Right kidney (tissue), 1 donor: Measurements from ENCODE around the gene SERPINH1.
A peak's percentile ranks its signal among the peaks of the same experiment; 100 is the strongest.
"Not testable (repeated sequence)": the region's sequence is repeated elsewhere in the genome, so short reads cannot be mapped to it uniquely, and the experiment has no call there.

Source experiments
- DNase-seq: peaks from one replicate; pipeline ENCODE4 v3.0.0-alpha.2; 2016

SERPINH1 gene

GRCh38 chr11:75574698-75575602 lies 12.9 kb downstream of the SERPINH1 start:
- DNase-seq: no peak

- no peak for DNase-seq
Measured at GRCh38 chr11:75576017-75576416, 14.0 kb downstream of the SERPINH1 start.

DNA sequence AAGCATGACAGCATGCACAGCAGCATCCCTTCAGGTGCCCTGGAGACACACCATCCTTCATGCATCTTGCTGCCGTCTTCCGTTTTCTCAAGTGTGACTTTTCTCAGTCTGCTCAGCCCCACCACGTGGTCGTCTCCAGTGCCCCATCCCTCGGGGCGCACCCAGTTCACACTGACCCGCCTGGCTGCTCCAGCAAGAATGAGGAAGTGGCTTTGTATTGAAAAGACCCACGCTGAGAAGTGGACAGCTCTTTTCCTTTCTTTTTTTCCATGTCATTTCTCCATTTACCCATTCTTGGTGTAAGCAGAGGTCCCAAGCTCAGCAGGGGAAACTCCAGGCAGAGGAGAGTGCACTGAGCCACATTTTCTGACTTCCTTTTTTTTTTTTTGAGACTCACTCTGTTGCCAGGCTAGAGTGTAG lies 14.5 kb downstream of the SERPINH1 start:
- no peak for DNase-seq

GRCh38 chr11:75577207-75577606 lies 15.2 kb downstream of the SERPINH1 start:
- no peak for DNase-seq

DNA sequence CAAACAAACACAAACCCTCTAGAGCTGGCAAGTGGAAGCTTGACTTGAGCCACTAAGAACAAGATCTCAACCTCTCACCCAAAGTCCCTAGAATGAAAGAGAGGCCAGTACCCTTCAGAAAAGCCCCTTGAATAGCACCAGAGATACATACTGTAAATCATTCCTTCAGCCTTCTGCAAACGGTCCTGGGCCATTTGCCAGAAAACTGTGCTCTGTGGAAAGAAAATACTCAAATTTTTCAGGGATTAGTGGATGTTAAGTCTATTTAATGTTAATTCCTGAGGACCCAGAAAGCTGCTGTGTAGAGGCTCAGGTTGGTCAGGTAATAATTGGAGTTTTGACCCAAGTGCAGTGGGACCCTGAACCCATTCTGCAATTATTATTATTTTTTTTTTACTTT lies 16.9 kb downstream of the SERPINH1 start:
- no peak for DNase-seq

DNA sequence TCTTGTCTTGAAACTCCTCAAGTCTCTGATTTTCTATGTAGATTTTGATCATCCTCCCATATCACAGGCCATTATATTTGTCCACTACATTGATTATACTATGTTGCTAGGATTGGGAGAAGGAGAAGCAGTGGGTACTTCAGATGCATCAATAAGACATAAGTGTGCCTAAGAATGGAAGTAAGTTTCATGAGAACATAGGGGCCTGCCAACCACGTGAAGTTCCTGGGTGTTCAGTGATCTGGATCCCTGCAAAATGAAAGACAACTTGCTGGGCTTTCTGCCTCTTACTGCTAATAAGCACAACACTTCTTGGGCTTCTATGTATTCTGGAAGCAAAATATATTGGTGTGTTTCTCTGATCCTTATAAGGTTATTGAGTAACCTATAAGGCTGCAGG lies 17.8 kb downstream of the SERPINH1 start:
- DNase-seq: no peak

GRCh38 chr11:75582506-75582894 lies 20.4 kb downstream of the SERPINH1 start:
- DNase-seq: no peak

- peak; percentile 95 for DNase-seq
Measured at GRCh38 chr11:75582895-75583717, 21.1 kb downstream of the SERPINH1 start.

GRCh38 chr11:75583718-75584658 lies 21.9 kb downstream of the SERPINH1 start:
- DNase-seq: peak; percentile 97

DNA sequence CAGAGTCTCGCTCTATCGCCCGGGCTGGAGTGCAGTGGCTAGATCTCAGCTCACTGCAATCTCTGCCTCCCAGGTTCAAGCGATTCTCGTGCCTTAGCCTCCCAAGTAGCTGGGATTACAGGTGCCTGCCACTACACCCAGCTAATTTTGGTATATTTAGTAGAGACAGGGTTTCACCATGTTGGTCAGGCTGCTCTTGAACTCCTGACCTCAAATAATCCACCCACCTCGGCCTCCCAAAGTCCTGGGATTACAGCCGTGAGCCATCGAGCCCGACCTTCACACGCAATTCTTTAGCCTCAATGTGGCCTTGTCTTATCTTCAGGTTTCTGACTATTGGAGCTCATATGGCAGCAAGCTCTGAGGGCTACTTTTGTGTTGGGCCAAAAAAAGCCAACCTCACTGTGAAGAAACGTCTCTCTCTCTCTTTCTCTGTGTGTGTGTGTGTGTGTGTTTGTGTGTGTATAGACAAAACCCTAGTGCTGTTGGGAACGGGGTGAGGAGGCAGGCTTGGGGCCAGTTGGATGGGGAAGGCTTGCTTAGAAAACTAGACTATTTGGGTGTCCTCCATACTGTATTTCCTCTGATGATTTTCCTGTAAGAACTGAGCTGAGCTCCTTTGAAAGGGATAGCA lies 22.7 kb downstream of the SERPINH1 start:
- not testable (repeated sequence) for DNase-seq

DNA sequence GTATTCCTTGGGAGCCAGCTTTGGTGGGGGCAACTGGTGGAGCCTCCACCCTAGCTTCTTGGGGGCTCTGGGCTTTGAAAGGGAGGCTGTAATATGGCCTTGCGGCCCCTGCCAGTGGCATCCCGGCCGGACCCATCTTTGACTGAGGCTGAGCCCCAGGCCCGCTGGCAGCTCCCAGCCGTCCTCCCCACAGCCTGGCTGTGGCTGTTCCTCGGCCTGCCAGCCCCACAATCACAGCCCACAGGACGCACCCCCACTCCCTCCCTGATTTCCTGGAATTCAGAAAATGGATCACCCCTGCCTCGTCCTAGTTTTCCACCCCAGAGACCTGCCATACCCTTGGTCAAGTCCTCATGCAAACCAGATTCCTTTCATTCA lies 23.2 kb downstream of the SERPINH1 start:
- no peak for DNase-seq

- DNase-seq: no peak
Measured at GRCh38 chr11:75586395-75586794, 24.3 kb downstream of the SERPINH1 start.

DNA sequence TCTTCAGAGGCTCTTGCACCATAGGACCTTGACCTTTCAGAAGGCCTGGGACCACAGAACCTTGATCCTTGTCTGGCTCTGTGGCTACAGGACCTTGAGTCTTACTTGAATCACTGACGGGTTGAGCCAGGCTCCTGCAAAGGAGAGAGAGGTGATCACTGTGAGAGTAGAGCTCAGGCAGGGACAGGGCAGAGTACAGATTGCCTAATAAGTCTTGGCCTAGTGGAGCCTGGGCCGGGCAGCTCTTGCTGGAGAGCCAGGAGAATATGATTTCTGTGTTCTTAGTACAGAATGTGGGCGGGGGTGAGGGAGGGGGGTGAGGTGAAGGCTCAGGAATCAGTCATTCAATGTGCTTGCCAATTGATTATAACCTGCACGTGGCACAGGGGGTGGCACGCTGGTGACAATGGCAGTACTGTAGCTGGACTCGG lies 26.0 kb downstream of the SERPINH1 start:
- DNase-seq: no peak

DNA sequence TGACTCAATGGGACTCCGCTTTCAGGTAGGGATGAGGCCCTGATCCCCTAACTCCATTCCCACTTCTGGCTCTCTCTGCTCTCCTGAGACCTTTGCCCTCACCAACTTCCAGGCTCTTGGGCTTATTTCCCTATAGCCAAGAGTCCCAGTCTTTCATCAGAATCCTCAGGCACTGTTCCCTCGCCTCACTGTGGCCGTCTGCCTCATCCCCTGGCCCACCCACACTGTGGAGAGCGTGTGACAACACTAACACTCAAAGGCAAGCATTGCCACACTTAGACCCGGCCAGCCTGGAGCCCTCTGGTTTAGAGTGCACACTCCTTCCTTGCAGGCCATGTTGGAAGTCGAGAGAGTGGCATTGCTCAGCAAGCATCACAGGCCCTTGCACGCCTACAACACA lies 27.0 kb downstream of the SERPINH1 start:
- DNase-seq: no peak

DNA sequence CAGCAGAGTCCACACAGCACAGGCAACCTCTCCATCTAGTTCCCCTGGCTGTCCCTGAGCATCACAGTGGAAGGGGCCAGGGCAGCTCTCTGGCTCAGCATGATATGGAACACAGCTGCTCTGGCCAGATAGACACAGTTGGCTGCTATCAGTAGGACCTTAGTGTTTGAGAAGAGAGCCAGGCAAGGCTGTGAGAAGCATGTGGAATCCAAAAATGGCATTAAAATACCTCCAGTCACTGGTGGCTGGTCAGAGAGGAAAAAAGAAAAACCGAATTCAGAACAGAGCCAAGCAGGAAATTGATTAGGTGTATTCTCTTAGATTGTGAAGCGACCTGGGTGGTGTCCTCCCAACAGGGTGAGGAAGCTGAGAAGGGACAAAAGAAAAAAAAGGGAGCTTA lies 27.9 kb downstream of the SERPINH1 start:
- DNase-seq: no peak

DNA sequence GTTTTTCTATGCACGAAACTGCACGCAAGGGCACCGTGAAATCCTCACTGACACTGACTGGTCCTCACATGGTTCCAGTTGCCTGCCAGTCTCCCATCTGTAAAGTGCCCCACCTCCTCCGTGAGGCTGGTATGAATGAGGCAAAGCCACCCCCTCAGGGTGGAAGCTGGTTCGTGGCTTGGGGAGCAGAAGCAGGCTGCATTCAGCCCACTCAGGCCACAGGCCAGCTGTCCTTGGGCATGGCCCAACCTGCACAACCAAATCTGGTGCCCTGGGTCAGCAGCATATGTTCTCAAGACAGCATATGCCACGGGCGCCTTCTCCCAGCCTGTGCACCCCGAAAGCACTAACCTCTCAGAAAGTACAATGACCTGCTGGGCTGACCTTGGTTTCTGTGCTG lies 29.3 kb downstream of the SERPINH1 start:
- DNase-seq: no peak

DNA sequence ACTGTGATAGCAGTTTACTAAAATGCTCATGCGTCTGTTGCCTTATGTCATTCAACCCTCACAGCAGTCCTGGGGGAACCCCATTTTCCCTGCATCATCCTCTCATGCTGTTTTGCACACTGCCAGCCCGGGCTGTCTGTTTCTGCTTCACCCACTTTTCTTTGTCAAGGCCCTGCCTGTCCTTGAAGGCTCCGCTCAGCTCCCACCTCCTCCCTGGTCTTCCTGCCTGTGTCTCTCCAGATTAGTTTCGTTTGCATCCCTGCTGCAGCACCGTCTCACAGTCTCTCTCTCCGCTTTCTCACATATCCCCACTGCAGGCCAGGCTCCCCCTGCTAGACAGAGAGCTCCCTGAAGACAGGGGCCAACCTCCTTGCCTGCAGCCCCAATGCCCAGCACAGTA lies 29.9 kb downstream of the SERPINH1 start:
- DNase-seq: no peak

- DNase-seq: no peak
Measured at GRCh38 chr11:75592715-75593114, 30.7 kb downstream of the SERPINH1 start.

DNA sequence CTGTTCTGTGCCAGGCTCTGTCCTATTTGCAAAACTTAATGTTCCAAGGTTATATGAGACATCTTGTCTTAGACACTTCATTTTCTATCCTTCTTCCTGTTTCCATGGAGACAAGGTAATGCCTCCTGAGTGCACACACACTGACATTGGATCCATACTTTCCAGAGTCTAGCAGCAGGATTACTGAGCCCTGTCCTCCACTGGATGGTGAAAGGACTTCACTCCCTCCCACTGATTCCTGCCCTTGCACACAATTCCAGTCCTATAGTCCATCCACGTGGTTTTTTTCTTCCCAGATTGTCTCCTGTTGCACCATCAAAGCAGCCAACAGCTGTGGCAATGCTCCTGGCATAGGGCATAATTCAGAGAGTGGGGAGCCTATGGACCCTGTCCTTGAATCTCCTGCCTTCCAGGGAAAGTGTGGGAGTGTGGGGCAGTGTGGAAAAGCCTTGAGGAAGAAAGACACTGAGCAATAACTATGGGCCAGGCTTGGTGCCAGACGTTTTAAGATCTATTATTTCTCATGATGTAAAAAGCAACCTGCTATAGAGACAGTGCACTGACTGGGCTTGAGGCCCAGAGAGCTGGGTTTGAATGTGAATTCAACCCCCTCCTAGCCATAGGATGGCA lies 31.3 kb downstream of the SERPINH1 start:
- no peak for DNase-seq

GRCh38 chr11:75594211-75594610 lies 32.2 kb downstream of the SERPINH1 start:
- no peak for DNase-seq

DNA sequence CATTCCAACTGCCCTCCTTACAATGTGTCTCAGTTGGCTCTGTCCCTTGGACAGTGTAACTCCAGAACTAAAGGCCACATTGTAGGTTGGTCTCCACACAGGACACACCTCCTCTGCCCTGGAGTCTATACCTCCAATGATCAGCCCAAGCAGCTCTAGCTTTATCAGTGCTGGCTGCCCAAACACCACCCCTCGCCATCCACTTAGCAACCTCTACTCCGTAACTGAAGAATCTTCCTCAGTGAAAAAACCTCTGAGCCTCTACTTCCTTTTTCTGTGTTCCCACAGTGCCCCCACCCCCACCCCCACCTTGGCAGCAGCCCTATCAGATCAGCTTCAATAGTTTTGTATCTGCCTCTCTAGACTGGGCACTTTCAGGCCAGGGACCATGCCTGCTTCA lies 33.4 kb downstream of the SERPINH1 start:
- no peak for DNase-seq
